Chondrocyte (in vitro differentiated cells): ENCODE data around the gene SERINC4. TPM values are rescaled to one million over a fixed set of nuclear protein-coding genes. Genes with fewer than 3 reads are reported as not detected.

Experiments used
- DNase-seq: peaks from one replicate; pipeline ENCODE4 v3.0.0; 2021; ENCODE audit warnings: mixed read lengths, low spot score
- H3K27ac Mint-ChIP-seq: one replicate; pipeline ENCODE4 v1.8.0; 2021; ENCODE audit warnings: mild to moderate bottlenecking, moderate library complexity, mixed read lengths; ENCODE audit not compliant: unreplicated experiment
- H3K27me3 Mint-ChIP-seq: 2 replicates; pipeline ENCODE4 v1.8.0; 2021; ENCODE audit warnings: low read depth, mixed read lengths
- H3K36me3 Mint-ChIP-seq: 2 replicates; pipeline ENCODE4 v1.8.0; 2021; ENCODE audit warnings: low read depth, mixed read lengths
- H3K4me1 Mint-ChIP-seq: 2 replicates; pipeline ENCODE4 v1.8.0; 2021; ENCODE audit warnings: low read depth, mild to moderate bottlenecking, mixed read lengths
- H3K4me3 Mint-ChIP-seq: one replicate; pipeline ENCODE4 v1.8.0; 2021; ENCODE audit warnings: mild to moderate bottlenecking, moderate library complexity, mixed read lengths; ENCODE audit not compliant: unreplicated experiment
- H3K9me3 Mint-ChIP-seq: 2 replicates; pipeline ENCODE4 v1.8.0; 2021; ENCODE audit warnings: low read depth, mixed read lengths
- total RNA-seq: library from RNA; stranded (reverse); gene quantifications from 3 replicates; pipeline ENCODE4 v1.2.1, GENCODE V29; 2021
- TF ChIP-seq, protein P1 (sequence below): fragments of 200-600 bp; sonication (generic); IDR thresholded peaks from 2 replicates; pipeline ENCODE4 v1.5.0; 2021; ENCODE audit warnings: antibody characterized with exemption, mild to moderate bottlenecking, moderate library complexity

The SERINC4 gene
- total RNA-seq, 1 donor from 2014 or later: not detected

- Mint-ChIP-seq H3K36me3 (peaks cover 36% of the 10 kb centered on the region), H3K9me3 (no peaks in the 10 kb centered on the region), H3K4me3 (no peak overlapping the region), H3K27me3 (no peaks in the 10 kb centered on the region), H3K27ac (no peak overlapping the region), H3K4me1 (peaks cover 17% of the 10 kb centered on the region)
- no peak for DNase-seq
- TF ChIP-seq, protein P1, sequence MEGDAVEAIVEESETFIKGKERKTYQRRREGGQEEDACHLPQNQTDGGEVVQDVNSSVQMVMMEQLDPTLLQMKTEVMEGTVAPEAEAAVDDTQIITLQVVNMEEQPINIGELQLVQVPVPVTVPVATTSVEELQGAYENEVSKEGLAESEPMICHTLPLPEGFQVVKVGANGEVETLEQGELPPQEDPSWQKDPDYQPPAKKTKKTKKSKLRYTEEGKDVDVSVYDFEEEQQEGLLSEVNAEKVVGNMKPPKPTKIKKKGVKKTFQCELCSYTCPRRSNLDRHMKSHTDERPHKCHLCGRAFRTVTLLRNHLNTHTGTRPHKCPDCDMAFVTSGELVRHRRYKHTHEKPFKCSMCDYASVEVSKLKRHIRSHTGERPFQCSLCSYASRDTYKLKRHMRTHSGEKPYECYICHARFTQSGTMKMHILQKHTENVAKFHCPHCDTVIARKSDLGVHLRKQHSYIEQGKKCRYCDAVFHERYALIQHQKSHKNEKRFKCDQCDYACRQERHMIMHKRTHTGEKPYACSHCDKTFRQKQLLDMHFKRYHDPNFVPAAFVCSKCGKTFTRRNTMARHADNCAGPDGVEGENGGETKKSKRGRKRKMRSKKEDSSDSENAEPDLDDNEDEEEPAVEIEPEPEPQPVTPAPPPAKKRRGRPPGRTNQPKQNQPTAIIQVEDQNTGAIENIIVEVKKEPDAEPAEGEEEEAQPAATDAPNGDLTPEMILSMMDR: no peak
Observed at GRCh38 chr15:43771816-43772215, 28.2 kb downstream of the SERINC4 start.

DNA sequence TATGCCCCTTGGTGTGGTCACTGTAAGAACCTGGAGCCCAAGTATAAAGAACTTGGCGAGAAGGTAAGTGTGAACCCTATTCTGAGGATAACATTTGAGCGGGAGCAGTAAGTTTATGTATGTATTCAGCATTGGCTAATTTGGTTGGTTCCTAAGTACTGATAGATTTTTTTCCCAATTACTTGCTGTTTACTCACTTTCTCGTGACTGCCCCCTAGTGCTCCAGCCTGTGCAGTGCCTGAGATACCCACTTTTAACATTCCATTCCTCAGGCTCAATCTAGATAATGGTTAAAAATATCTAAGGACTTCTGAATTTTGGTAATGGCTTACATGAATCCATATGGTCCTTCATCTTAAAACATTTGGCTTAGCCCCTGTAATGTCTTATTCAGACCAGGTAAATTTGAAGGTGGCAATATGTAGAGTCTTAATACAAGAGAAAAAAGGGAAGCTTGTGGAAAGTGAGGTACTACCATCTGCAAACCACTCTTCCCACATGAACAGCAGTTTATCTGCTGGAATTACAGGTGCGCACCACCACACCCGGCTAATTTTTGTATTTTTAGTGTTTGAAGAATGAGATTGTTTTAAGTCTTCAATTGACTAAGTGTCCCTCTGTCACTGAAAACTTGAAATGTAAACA lies 30.3 kb downstream of the SERINC4 start:
- no peaks in the 10 kb centered on the region for H3K9me3 Mint-ChIP-seq
- no peaks in the 10 kb centered on the region for H3K27me3 Mint-ChIP-seq
- H3K27ac Mint-ChIP-seq: no peak overlapping the region
- TF ChIP-seq, protein P1: peak; percentile 86
- H3K4me3 Mint-ChIP-seq: no peak overlapping the region
- peaks cover 42% of the 10 kb centered on the region for H3K36me3 Mint-ChIP-seq
- H3K4me1 Mint-ChIP-seq: peaks cover 3% of the 10 kb centered on the region
- DNase-seq: no peak

GRCh38 chr15:43763819-43764446 lies 36.1 kb downstream of the SERINC4 start:
- no peaks in the 10 kb centered on the region for H3K27me3 Mint-ChIP-seq
- H3K4me1 Mint-ChIP-seq: peaks cover 23% of the 10 kb centered on the region
- no peak for DNase-seq
- TF ChIP-seq, protein P1: no peak
- no peaks in the 10 kb centered on the region for H3K9me3 Mint-ChIP-seq
- peak overlapping the region; percentile 65 for H3K27ac Mint-ChIP-seq
- H3K4me3 Mint-ChIP-seq: no peak overlapping the region
- peaks cover 28% of the 10 kb centered on the region for H3K36me3 Mint-ChIP-seq

- peaks cover 23% of the 10 kb centered on the region for H3K4me1 Mint-ChIP-seq
- H3K36me3 Mint-ChIP-seq: peaks cover 21% of the 10 kb centered on the region
- no peaks in the 10 kb centered on the region for H3K9me3 Mint-ChIP-seq
- H3K27me3 Mint-ChIP-seq: no peaks in the 10 kb centered on the region
- TF ChIP-seq, protein P1: no peak
- peak overlapping the region; percentile 65 for H3K27ac Mint-ChIP-seq
- H3K4me3 Mint-ChIP-seq: no peak overlapping the region
- DNase-seq: no peak
Observed at GRCh38 chr15:43762824-43763223, 37.2 kb downstream of the SERINC4 start.

DNA sequence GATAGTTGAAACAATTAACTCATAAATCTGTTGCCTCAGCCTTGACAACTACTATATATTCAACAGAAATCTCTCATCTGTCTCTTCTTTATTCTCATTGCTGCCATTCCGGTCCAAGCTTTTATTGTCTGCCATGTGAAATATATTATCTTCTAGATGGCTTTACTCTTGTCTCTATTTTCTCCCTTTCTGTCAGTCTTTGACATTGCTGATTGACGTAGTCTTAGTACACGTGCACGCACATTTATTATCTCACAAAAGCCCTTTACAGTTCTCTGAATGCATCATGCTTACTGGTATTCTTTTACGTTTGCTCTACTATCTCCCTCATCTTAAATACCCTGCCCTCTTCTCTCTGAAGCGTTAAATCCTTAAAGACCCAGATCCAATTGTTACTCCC lies 48.1 kb downstream of the SERINC4 start:
- Mint-ChIP-seq H3K4me1 (peaks cover 33% of the 10 kb centered on the region), H3K9me3 (no peaks in the 10 kb centered on the region), H3K27me3 (no peaks in the 10 kb centered on the region), H3K4me3 (no peak overlapping the region), H3K36me3 (peaks cover 7% of the 10 kb centered on the region), H3K27ac (no peak overlapping the region)
- DNase-seq: no peak
- TF ChIP-seq, protein P1: no peak
